Pancreas (tissue), 10 donors: ENCODE results near the gene POLR3C. TPM values are rescaled to one million over a fixed set of nuclear protein-coding genes. Genes with fewer than 3 reads are reported as not detected.
A peak's percentile ranks its signal among the peaks of the same experiment; 100 is the strongest.

Source experiments
- ATAC-seq, 4 donors: fragments of 200-7000 bp; cut with Tn5 transposase; one replicate each; pipeline versions ENCODE4 v1.8.0 to v1.9.1; 2020; ENCODE audit warnings: mild to moderate bottlenecking in 4 of 4, moderate library complexity in 4 of 4
- DNase-seq, 6 donors: peaks; one replicate each; pipeline ENCODE4 v3.0.0-alpha.2; 2020
- FAIRE-seq: peaks from 2 replicates; lab custom pipeline; 2012; peaks lifted over from hg19 to GRCh38; lab: Jason Lieb, UNC
- H3K27ac ChIP-seq, 4 donors: fragments of 200-600 bp; sonication (generic); 1 replicate in 3 of 4; 2 replicates in 1 of 4; pipeline versions ENCODE4 v1.5.0 to v1.8.0; 2020
- H3K27me3 ChIP-seq, 4 donors: fragments of 200-600 bp; one replicate each; pipeline ENCODE4 v1.8.0; 2021
- H3K36me3 ChIP-seq, 3 donors: fragments of 200-600 bp; sonication (generic) in 1 of 3; one replicate each; pipeline versions ENCODE4 v1.5.0 to v1.8.0; 2020 to 2021
- H3K4me1 ChIP-seq, 3 donors: fragments of 200-600 bp; one replicate each; pipeline ENCODE4 v1.8.0; 2021
- H3K4me3 ChIP-seq, 4 donors: fragments of 200-600 bp; sonication (generic) in 2 of 4; one replicate each; pipeline versions ENCODE4 v1.5.0 to v1.8.0; 2020 to 2021
- H3K9me3 ChIP-seq, 4 donors: fragments of 200-600 bp; one replicate each; pipeline ENCODE4 v1.8.0; 2021
- WGBS, 2 donors: extraction: QIAGEN DNeasy Blood & Tissue Kit; methylation state at CpG; one replicate each; pipeline ENCODE4 v1.1.7; 2013; 5-methylcytosine and 5-hydroxymethylcytosine counted together
- intact Hi-C, 3 donors: fragments of 100-400 bp; cut with DNase I; formaldehyde crosslinking; loops; one replicate each; pipeline versions ENCODE4 v1.11.1 to v1.14.2; 2022
- polyA plus RNA-seq, 2 donors: library from polyadenylated mRNA; stranded (reverse); fragments of 200-250 nt; gene quantifications; one replicate each; pipeline ENCODE4 v1.2.3, GENCODE V29; 2013
- total RNA-seq, 6 donors: library from RNA; stranded (reverse); fragmentation: NEBNext Ultra II Directional in 4 of 6; extraction: Animal tissue kit (Norgen Biotek cat#: 25700) in 4 of 6; gene quantifications; one replicate each; pipeline versions ENCODE4 v1.2.1 to v1.2.4, GENCODE V29; 2021 to 2023
- TF ChIP-seq, protein P1 (sequence below), 4 donors: fragments of 200-600 bp; sonication (generic) in 3 of 4; IDR thresholded peaks; one replicate each; pipeline versions ENCODE4 v1.5.0 to v1.8.0; 2021; ENCODE audit warnings: antibody characterized with exemption in 4 of 4
- donor health status: healthy with polysubstance abuse.
- donor health status: DM: no; HTN: no; CAD: no; lungs with moderate emphysema.
- donor health status: DM: no; HTN: no; CAD: no.
- donor health status: control.
- donor health status: control.
- donor health status: Bipolar disorder and iron deficiency.
- donor health status: DM: yes; HTN: yes; CAD: no.
- donor health status: DM: no; HTN: no; CAD: no.
- donor health status: DM: no; HTN: no; CAD: no.
- donor health status: DM: yes; HTN: yes; CAD: no.

The POLR3C gene
- total and polyA plus RNA-seq, 8 donors = 7.6 to 16.2 (median 14.1) TPM

DNA sequence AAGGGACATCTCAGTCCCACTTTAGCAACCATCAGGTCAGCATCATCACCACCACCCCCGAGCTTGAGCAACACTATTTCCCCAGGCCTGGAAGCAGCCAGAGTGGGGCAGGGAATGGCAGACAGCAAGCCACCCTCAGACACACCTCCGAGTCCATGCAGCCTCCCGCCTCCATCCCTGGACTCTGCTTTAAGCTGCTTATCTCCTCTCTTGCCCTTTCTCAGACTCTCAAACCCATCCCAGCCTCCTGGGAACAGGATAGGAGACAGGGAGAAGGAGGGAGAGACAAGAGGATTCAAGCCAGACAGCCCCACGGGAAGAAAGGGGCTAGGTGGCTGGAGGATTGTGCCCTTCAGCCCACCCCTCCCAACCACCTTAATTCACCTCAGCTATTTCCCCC, 33.2 kb downstream of the POLR3C start:
- H3K36me3 ChIP-seq = peaks cover 0 to 24% (median 0%) of the 10 kb centered on the region in 3 donors
- H3K27me3 ChIP-seq = no peaks in the 10 kb centered on the region
- H3K4me1 ChIP-seq = peaks cover 0 to 4% (median 3%) of the 10 kb centered on the region in 3 donors
- intact Hi-C loops = no loop called here
- H3K27ac ChIP-seq = no peak overlapping the region
- H3K4me3 ChIP-seq = no peak overlapping the region
- ATAC-seq = no peak
- FAIRE-seq = no peak
- WGBS, 2 donors = 77 to 79% methylated on average over 4 of the region's 4 CpGs
- no peak for DNase-seq
- TF ChIP-seq, protein P1, sequence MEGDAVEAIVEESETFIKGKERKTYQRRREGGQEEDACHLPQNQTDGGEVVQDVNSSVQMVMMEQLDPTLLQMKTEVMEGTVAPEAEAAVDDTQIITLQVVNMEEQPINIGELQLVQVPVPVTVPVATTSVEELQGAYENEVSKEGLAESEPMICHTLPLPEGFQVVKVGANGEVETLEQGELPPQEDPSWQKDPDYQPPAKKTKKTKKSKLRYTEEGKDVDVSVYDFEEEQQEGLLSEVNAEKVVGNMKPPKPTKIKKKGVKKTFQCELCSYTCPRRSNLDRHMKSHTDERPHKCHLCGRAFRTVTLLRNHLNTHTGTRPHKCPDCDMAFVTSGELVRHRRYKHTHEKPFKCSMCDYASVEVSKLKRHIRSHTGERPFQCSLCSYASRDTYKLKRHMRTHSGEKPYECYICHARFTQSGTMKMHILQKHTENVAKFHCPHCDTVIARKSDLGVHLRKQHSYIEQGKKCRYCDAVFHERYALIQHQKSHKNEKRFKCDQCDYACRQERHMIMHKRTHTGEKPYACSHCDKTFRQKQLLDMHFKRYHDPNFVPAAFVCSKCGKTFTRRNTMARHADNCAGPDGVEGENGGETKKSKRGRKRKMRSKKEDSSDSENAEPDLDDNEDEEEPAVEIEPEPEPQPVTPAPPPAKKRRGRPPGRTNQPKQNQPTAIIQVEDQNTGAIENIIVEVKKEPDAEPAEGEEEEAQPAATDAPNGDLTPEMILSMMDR (IDR thresholded peaks at IDR 0.05) = no peak
- no peaks in the 10 kb centered on the region for H3K9me3 ChIP-seq

DNA sequence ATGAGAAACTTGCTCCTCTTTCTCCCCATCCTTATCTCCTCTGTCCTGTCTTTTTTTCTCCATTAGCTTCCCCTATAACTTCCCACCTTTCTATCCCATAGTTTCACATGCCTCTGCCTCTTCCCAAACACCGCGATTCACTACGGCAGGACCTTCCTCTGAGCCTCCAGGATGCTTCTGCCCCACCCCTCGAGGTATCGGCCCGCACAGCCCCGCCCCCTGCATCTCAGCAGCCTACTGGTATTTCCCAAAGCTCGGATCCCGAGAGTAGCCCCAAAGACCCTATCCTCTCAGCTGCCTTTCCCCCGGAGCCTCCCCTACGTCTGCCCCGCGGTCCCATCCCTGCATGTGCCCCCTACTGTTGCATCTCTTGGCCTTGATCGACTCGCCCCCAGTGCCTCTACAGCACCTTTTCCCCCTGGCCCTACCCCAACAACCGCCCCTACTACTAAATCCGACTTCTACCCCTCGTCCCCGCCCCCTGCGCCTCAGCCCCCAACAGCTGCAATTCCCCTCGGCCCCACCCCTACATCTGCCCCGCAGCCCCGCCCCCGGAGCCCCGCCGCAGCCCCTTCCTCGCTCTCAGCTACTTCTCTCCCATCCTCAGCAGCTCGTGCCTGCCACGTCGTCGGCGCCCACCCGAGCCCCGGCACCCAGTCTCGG, 34.4 kb downstream of the POLR3C start:
- Histone ChIP-seq H3K27ac (peak overlapping the region; percentile 51 to 84 (median 76)), H3K9me3 (no peaks in the 10 kb centered on the region), H3K27me3 (no peaks in the 10 kb centered on the region), H3K4me1 (peaks cover 0 to 4% (median 3%) of the 10 kb centered on the region in 3 donors), H3K4me3 (peak overlapping the region; percentile 64 to 92 (median 76)), H3K36me3 (peaks cover 0 to 18% (median 0%) of the 10 kb centered on the region in 3 donors)
- ATAC-seq (peak; percentile 26 to 56 (median 32)), DNase-seq (peak; percentile 43 to 78 (median 61)), FAIRE-seq (no peak)
- intact Hi-C loops = no loop called here
- TF ChIP-seq, protein P1 (IDR thresholded peaks at IDR 0.05) = no peak
- WGBS, 2 donors = 0 to 1% methylated on average over 27 to 35 of the region's 35 CpGs

DNA sequence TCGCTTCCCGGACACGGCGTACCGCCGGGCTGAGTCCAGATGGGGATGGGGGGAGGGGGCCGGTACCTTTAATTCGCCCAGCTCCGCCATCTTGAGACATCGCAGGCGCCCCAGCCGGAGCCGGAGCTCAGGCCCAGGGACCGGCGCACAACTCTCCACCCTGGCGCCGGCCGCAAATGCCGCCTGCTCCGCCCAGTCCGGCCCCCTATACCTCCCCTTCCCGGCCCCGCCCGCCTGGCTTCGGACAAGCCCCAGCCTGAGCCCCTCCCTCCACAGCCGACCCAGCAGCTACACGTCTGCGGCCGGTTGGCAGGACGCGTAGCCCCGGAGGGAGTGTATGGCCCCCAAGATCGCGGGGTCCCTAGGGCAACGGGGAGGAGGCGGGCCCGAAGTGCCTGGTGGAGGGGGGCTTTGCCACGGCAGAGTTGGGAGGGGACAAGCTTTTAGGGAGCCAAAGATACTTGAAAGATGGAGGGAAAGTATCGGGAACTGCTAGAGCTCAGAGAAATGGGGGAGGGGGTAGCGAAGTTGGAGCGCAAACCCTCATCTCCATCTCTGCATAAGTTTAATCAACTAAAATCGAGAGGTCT, 35.0 kb downstream of the POLR3C start, which contains the start of gene PIAS3:
Gene PIAS3, minus strand, starts transcription at position 181 of the 590 bp plus-strand sequence. Its CDS starts 91 bp downstream, at position 90.
- H3K4me3 ChIP-seq = peak within 1 kb of the TSS; percentile 64 to 92 (median 76)
- H3K27ac ChIP-seq = peak within 1 kb of the TSS; percentile 51 to 84 (median 76)
- peaks cover 0 to 4% (median 3%) of the 10 kb centered on the region in 3 donors for H3K4me1 ChIP-seq
- FAIRE-seq (no peak), DNase-seq (peak; percentile 94 to 98 (median 96)), ATAC-seq (peak; percentile 93 to 97 (median 95))
- no peaks in the 10 kb centered on the region for H3K9me3 ChIP-seq
- no peaks in the 10 kb centered on the region for H3K27me3 ChIP-seq
- WGBS, 2 donors = 0 to 1% methylated on average over 31 to 42 of the region's 42 CpGs
- H3K36me3 ChIP-seq = peaks cover 0 to 14% (median 0%) of the 10 kb centered on the region in 3 donors
- TF ChIP-seq, protein P1 (IDR thresholded peaks at IDR 0.05) = no peak
- intact Hi-C loops = no loop called here

DNA sequence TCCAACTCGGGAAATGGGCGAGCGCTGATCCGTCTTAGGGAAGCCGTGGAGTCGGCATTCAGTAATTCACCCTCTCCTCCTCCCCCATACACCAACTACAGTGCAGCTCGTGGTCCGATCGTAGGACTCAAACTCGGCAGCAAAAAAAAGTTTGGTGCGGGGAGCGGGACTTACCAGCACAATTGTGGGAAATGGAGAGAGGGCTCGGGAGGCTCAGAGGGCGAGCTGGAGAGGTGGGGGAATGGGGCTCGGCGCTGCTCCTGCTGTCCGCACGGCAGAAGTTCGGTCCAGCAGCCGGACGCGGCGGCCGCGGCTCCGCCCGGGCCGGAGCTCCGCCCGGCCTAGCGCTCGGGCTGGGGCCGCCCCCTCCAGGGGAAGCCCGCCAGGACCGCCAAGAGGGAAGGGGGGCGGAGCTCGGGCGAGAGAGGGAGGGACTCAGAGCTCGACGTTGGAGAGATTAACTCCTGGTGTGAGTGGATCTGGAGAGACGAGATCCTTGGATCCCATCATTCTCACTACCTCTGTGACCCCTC, 35.6 kb downstream of the POLR3C start:
- peak overlapping the region; percentile 51 to 84 (median 76) for H3K27ac ChIP-seq
- DNase-seq = peak; percentile 90 to 95 (median 92)
- H3K4me3 ChIP-seq = peak overlapping the region; percentile 64 to 92 (median 76)
- no peaks in the 10 kb centered on the region for H3K27me3 ChIP-seq
- H3K4me1 ChIP-seq = peaks cover 0 to 4% (median 3%) of the 10 kb centered on the region in 3 donors
- intact Hi-C loops = no loop called here
- no peak for FAIRE-seq
- ATAC-seq = peak; percentile 82 to 91 (median 86)
- peaks cover 0 to 10% (median 0%) of the 10 kb centered on the region in 3 donors for H3K36me3 ChIP-seq
- WGBS, 2 donors = 0 to 1% methylated on average over 40 to 41 of the region's 41 CpGs
- TF ChIP-seq, protein P1 (IDR thresholded peaks at IDR 0.05) = no peak
- no peaks in the 10 kb centered on the region for H3K9me3 ChIP-seq
